HG03066 (cell line): ENCODE data around the gene DCC.

Experiments
- ATAC-seq: cut with Tn5 transposase; IDR thresholded peaks from one replicate; pipeline ENCODE4 v1.9.1; 2021; ENCODE audit warnings: low read depth; ENCODE audit not compliant: unreplicated experiment

The DCC gene

GRCh38 chr18:52764316-52764715 is 424.3 kb downstream of the DCC start:
- no peak for ATAC-seq

GRCh38 chr18:52766002-52766545 is 426.1 kb downstream of the DCC start:
- ATAC-seq = no peak

GRCh38 chr18:52781113-52781512 is 441.1 kb downstream of the DCC start:
- ATAC-seq = no peak

DNA sequence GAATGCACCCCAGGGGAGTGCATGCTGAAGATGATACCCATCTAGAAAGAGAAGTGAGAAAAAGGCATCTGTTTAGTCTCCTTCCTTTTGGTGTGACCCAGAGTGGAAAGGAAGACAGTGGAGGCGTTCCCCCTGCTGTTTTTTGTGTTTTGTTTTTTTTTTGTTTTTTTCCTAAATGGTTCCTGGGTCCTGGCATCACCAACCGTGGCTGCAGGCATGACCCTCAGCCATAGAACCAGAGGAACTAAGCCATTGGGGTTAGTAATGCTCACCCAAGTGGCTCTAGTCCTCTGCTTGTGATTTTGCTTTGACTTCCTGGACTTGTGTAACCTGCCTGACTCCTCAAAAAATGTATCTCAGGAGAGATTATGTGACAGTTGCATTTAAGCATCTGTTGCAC is 451.3 kb downstream of the DCC start:
- no peak for ATAC-seq

- no peak for ATAC-seq
Observed at GRCh38 chr18:52812834-52813233, 472.8 kb downstream of the DCC start.

DNA sequence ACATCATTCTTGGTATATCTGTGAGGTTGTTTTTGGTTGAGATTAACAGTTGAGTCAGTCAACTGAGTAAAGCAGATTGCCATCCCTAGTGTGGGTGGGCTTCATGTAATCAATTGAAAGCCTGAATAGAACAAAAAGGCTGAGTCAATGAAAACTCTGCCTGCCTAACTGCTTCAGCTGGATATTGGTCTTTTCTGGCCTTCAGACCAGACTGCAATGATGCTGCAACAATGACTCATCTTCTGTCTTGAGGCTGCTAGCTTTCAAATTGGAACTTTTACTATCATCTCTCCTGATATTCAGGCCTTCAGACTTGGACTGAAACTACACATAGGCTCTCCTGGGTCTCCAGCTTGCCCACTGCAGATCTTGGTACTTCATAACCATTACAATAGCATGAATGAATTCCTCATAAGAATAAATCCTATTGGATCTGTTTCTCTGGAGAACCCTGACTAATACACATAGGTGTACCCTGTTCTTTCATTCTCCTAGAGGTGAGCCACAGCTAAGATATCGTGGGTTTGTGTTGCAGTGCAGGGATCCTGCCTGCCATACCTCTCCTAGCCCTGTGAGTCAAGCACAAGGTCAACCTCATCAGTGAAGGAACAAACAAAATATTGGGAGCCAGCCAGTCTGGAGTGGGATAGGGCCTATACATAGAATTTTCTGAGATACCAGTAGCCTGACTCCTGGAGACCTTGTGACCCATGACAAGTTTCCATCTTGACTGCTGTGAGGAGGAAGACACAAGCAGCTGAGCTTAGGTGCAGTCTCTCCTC is 473.8 kb downstream of the DCC start:
- ATAC-seq = no peak

DNA sequence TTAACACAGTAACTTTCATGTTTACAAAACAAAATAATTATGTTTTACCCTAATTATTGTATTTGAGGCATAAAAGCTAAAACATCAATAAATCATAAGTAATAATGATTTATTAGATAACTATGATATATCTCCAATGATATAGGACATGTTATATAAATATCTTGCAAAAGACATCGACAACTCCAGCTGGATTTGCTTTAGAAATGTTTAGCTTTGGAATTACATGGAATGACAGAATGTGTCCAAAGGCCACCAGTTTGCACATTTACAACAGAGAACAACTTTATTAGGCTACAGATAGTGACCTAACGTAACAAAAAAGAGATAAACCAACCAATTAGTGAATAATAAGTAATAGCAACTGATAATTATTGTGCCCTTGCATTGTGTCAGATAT is 475.7 kb downstream of the DCC start:
- no peak for ATAC-seq

DNA sequence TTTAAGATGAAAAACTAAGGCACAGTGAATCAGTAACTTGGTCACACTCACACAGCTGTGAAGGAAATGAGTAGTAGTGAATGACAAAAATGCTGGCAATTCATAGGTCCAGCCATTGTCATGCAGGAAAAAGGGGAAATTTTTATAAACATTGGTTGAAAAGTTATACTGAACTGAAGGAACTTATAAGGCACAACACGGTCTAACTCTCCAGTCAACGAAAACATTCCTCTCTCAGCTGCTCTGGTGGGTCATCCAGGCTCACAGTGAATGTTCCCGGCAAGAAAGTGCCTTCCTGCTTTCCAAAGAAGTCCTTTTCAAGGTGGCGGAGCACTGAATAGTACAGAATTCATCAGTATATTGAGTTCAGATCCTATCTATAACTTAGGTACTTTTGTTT is 476.1 kb downstream of the DCC start:
- no peak for ATAC-seq

GRCh38 chr18:52822160-52822559 is 482.2 kb downstream of the DCC start:
- no peak for ATAC-seq

DNA sequence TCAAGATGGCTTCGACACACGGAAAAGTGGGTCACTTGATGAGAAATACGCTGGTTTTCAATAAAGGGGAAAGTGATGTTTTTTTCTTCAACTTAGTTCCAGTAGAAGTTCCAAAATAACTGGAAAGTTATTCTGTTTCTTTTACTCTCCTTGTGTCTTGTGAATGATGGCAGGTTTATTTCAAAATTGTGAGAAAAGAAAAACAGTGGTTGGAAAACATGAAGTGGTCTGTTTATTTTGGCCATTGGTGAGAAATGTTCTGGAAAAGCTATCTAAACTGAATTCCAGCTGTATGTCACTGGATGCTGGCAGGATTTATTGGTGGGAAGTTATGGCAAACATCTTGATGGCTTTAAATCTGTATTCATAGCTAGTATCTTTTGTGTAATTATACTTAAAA is 484.1 kb downstream of the DCC start:
- ATAC-seq = no peak

DNA sequence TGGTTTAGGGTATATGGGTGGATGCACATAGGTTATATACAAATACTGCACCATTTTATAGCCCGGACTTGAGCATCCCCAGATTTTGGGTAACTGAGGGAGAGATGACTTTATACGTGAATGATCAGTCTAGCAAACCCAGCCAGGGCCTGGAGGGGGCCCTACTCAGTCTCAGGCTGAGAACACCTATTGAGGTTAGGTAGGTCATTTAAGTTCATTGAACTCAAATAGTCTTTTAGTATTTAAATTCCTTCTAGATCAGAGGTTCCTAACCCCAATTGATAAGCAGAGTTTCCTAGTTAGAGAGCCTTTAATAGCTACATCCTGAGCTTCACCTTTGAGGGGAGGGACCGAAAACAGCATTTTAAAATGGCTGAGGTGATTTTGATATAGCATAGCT is 487.0 kb downstream of the DCC start:
- no peak for ATAC-seq

DNA sequence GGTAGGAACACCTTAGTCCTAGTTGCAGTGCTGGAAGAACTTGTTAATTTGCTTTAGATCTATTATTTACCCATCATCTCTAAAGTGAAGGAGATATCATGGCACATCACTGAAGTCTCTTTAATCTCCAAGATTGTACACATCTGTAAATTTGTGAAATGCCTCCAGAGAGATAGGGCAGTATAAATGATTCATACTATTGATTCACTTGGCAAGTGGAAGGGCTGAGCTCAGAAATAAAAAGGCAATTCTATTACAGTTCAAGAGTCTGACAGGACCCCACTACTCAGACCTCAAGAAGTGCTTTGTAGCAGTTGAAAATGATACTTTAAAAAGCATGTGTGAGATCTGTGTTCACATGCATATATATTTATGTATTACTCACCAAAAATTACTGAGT is 489.3 kb downstream of the DCC start:
- no peak for ATAC-seq

DNA sequence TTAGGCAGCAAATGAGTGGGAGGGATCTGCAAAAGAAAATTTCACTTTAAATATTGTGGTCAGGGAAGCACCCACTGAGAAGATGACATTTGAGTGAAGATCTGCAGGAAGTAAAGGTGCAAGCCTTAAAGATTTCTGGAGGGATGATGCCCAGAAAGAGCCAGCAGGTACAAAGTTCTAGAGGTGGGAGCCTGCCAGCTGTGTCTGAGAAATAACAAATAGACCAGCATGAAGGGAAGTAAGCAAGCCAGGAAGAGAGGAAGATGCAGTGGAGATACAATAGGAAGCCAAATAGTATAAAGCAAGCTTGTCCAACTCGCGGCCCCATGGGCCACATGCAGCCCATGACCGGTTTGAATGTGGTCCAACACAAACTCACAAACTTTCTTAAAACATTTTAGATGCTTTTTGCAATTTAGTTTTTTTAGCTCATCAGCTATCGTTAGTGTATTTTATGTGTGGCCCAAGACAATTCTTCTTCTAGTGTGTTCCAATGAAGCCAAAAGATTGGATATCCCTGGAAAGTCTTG is 489.9 kb downstream of the DCC start:
- no peak for ATAC-seq

DNA sequence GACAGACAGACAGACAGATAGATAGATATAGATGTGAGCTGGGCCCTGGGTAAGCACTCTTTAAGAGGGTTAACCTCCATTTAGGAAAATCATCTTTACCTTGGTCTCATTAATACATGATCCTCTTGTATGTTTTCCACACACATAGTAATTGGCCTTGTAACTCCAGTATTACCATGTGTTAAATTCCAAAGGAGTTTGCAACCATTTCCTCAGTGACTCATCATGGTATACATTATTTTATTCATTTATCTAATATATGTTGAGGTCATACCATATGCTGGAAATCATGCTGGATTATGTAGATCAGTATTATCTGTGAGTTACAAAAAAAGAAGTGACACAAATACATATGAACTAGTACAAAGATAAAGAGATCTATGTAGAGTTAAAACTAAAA is 504.3 kb downstream of the DCC start:
- ATAC-seq = no peak

DNA sequence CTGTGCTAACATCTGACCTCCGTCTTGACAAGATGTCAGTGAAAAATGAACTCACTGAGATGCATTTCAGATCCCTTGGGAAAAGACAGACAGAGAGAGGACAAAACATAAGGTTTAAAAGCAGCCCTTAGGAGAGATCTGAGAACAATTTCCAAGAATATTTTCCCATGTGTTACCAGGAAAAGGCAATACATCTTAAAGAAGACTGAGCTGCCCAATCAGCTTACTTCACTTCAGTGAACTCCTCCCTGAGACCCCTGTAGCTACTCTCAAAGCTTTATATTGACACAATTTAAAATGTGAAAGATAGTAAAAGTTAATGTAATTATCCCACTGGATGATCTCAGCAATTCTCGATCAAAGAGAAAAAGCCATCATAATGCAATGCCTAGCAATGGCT is 505.0 kb downstream of the DCC start:
- ATAC-seq = no peak

DNA sequence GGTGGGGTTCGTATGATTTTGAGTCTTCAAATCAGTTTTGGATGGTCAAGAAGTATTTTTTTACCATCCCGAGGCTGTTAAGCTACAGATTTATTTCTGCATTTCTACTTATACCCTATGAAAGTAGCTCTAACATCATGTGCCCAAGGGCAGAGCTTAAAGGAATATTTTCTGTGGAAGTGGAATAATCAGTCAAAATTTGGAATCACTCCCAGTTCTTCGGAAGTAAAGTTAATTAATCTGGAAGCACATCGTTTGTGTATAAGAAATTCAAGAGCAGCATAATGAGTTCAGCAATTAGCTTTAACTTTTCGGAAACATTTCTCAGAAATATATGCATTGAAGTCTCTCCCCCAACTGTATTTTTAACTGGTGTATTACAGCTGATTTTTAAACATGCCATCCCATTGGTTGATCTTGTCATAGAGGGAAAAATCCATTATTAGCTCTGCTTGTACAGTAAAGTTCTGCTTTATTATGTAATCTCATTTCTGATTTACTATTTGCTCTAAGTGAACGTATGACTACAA is 510.1 kb downstream of the DCC start:
- no peak for ATAC-seq

DNA sequence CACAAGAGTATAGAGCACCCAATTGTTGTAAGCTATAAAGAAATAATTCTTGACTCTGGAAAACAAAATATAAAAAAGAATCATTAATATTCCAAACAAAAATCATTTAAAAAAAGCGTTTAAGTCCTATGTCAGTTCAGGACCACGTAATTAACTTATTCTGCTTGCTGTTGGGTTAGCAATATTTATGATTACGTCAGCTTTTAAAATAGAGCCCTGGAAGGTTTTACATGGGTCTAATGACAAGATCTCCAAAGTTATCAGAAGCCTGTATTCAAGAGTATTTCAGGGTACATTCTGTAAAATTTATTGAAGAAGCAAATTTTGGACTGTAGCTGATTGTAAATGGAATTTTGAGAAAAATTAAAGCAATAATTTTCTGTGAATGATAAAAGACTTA is 521.6 kb downstream of the DCC start:
- no peak for ATAC-seq

DNA sequence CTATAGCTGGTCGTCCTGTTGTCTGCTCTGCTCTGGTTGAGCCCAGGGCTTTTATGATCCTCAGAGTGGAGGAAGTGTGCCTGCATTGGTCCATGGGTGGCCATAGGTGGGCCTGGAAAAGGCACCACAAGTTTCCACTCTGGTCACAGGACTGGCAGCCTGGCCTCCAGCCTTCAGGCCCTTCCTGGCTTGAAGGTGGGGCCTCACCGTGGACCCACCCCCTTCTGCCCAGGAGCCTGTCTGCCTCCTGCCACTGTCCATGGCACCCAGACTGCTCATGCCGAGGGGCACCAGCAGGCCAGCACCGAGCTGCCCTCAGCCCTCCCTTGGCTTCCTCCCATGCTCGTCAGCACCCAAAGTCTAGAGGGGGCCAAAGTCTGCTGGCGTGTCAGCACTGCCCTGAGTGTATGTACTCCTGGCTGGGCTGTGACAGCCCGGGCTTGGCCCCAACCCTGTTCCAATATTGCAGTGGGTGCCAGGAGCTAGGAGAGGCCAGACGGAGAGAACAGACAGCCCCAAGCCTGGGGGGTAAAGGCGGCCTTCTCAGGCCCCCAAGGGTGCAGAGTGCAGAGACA is 529.4 kb downstream of the DCC start:
- no peak for ATAC-seq

- no peak for ATAC-seq
Observed at GRCh38 chr18:52869942-52870907, 530.2 kb downstream of the DCC start.

- no peak for ATAC-seq
Observed at GRCh38 chr18:52874774-52875173, 534.8 kb downstream of the DCC start.

DNA sequence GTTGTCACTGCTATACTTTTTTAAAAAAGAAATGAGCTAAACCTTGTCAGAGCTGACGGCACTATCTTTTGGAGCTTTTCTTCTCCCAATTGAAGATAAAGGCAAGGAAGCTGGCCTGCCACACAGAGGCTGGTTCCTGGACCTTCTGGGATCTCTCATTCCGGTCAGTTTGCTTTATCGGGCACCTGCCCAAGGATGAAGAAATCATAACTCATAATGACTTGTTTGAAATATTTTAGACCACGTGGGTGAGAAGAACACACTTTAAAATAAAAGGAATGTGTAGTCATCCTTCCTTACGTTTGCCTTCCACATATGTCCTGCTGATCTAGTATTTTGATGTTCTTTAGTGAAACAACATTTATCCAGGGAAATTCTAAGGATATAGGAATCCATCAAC is 535.7 kb downstream of the DCC start:
- ATAC-seq = no peak
